Measurements from ENCODE around the gene SMIM24. TPM values are rescaled to one million over a fixed set of nuclear protein-coding genes. Genes with fewer than 3 reads are reported as not detected.

SMIM24 gene
- total RNA-seq, 1 donor from 2014 or later = not detected

DNA sequence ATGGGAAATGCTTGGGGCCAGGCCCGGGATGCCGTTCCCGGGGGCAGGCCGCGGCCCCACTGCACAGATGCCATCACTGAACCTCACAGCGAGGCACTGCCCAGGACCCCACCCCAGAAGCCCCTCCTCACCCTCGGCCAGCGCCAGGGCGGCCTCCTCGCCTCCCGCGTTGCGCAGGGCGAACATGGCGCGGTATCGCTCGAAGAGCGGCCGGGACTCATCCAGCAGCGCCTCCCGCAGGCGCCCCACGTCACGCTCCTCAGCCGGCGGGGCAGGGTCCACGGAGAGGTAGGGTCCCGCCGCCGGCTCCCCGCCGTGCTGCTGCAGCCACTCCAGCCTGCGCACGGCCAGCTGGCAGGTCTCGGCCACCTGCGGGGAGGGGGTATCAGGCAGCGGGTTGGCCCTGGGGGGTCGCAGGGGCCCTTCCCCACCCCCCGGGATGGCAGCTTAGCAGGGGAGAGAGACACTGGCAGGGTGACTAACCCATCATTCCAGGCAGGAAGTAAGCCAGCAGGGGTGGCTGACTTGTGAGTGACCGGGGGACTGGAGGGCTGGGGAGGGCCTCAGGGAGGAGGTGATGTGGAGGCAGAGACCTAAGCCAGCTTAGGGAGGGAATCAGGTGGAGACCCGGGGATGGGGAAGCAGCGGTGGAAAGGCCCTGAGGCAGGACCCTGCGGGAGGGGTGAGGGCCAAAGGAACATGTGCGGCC is 12.0 kb upstream of the SMIM24 start:
- Histone ChIP-seq H3K4me1 (no peaks in the 10 kb centered on the region), H3K9me3 (no peaks in the 10 kb centered on the region), H3K27me3 (no peaks in the 10 kb centered on the region), H3K4me3 (no peak overlapping the region), H3K27ac (no peak overlapping the region), H3K36me3 (peaks cover 59 to 65% of the 10 kb centered on the region in 2 donors)
- DNase-seq (ENCODE audit: low spot score in 2 of 2) = no peak
- TF ChIP-seq, protein P1, sequence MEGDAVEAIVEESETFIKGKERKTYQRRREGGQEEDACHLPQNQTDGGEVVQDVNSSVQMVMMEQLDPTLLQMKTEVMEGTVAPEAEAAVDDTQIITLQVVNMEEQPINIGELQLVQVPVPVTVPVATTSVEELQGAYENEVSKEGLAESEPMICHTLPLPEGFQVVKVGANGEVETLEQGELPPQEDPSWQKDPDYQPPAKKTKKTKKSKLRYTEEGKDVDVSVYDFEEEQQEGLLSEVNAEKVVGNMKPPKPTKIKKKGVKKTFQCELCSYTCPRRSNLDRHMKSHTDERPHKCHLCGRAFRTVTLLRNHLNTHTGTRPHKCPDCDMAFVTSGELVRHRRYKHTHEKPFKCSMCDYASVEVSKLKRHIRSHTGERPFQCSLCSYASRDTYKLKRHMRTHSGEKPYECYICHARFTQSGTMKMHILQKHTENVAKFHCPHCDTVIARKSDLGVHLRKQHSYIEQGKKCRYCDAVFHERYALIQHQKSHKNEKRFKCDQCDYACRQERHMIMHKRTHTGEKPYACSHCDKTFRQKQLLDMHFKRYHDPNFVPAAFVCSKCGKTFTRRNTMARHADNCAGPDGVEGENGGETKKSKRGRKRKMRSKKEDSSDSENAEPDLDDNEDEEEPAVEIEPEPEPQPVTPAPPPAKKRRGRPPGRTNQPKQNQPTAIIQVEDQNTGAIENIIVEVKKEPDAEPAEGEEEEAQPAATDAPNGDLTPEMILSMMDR (IDR thresholded peaks at IDR 0.05) = no peak
- intact Hi-C loops (cut with DNase I) = no loop called here

DNA sequence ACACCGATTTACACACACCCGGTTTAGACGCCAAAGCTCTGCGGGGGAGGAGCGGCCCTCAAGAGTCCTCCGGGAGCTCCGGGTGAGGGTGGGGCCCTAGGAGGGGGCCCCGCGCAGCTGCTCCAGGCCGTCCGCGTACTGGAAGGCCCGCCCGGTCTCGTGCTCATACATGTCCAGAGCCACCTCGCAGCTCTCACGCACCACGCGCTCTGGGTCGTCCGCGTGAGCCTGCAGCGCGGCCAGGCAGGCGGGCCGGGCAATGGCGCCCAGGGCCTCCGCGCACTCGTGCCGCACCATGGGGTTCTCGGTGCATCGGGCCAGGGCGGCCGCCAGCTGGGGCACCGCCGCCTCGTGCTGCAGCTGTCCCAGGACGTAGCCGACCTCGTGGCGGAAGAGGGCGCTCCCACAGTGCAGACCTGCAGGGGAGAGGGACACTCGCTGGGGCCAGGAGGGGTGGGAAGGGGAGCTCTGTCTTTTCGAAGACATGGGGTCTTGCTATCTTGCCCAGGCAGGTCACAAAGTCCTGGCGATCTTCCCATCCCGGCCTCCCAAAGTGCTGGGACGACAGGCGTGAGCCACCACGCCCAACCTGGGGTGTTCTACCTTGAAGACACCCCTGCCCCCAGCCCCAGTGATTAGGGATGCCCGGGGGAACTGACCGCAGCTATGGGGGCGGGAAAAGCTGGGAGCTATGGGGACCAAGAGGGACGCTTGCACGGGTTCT is 11.2 kb upstream of the SMIM24 start:
- Histone ChIP-seq H3K4me1 (no peaks in the 10 kb centered on the region), H3K27ac (no peak overlapping the region), H3K9me3 (no peaks in the 10 kb centered on the region), H3K27me3 (no peaks in the 10 kb centered on the region), H3K36me3 (peaks cover 58 to 62% of the 10 kb centered on the region in 2 donors), H3K4me3 (no peak overlapping the region)
- DNase-seq (ENCODE audit: low spot score in 2 of 2) = no peak
- TF ChIP-seq, protein P1 (IDR thresholded peaks at IDR 0.05) = no peak
- intact Hi-C loops (cut with DNase I) = no loop called here

DNA sequence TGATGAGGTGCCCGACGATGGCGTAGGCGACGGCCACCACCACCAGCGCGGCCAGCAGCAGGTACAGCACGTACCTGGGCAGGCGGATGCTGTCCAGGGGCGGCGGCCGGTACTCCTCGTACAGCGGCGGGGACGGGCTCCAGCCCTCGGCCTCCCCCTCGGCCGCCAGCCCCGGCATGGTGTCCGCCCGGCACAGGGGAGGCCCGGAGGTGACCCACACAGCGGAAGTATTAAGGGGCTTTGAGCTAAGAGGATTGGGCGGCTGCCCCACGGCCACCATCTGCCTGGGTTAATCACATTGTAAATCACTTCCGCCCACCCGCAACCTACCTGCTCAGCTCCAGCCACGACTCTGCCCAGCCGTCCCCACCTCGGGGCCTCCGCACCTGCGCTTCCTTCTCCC is 2.9 kb upstream of the SMIM24 start, which contains the start of gene SMIM44:
Gene SMIM44 (minus strand): TSS at position 216 of the 403 bp plus-strand sequence. CDS start 38 bp downstream, at position 178.
- H3K4me3 ChIP-seq = no peak within 1 kb of the TSS
- H3K27ac ChIP-seq = no peak within 1 kb of the TSS
- H3K4me1 ChIP-seq = no peaks in the 10 kb centered on the region
- TF ChIP-seq, protein P1 (IDR thresholded peaks at IDR 0.05) = no peak
- no peaks in the 10 kb centered on the region for H3K9me3 ChIP-seq
- no peaks in the 10 kb centered on the region for H3K36me3 ChIP-seq
- DNase-seq (ENCODE audit: low spot score in 2 of 2) = no peak
- H3K27me3 ChIP-seq = peaks cover 2% of the 10 kb centered on the region
- intact Hi-C loops (cut with DNase I) = no loop called here

DNA sequence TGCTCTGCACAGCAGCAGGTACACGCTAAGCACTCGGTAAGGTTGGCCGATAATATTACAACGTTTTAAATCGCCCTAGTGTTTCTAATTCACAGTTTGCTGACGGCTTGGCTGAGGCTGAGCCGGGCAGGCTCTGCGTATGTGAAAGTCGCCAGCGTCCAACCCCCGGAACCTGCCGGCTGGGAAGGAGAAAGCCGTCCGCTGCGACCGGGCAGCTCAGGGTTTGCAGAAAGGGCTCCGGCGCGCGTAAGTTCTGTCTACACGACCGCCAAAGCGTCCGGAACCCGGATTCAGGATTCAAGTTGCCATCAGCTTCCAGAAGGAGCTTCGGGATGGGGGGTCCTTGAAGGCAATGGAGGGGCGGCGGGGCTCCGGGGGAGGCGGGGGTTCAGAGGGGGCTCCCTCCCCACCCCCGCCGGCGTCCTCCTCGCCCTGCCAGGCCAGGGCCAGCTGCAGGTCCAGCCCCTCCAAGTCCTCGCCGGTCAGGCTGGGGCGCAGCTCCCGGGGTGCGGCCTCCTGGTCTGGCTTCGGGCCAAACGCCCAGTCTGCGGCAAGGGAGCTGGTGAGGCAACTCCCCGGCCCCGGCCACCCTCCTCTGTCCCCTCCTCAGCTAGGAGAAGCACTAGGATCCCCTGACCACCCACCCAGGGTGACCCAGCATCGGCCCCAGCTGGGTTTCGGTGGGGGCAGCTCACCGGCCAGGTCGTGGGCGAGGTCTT is 2.3 kb upstream of the SMIM24 start:
- H3K4me3 ChIP-seq = no peak overlapping the region
- no peak for DNase-seq (ENCODE audit: low spot score in 2 of 2)
- TF ChIP-seq, protein P1 (IDR thresholded peaks at IDR 0.05) = no peak
- H3K27me3 ChIP-seq = peaks cover 2% of the 10 kb centered on the region
- intact Hi-C loops (cut with DNase I) = no loop called here
- H3K27ac ChIP-seq = no peak overlapping the region
- no peaks in the 10 kb centered on the region for H3K4me1 ChIP-seq
- H3K36me3 ChIP-seq = no peaks in the 10 kb centered on the region
- H3K9me3 ChIP-seq = no peaks in the 10 kb centered on the region

DNA sequence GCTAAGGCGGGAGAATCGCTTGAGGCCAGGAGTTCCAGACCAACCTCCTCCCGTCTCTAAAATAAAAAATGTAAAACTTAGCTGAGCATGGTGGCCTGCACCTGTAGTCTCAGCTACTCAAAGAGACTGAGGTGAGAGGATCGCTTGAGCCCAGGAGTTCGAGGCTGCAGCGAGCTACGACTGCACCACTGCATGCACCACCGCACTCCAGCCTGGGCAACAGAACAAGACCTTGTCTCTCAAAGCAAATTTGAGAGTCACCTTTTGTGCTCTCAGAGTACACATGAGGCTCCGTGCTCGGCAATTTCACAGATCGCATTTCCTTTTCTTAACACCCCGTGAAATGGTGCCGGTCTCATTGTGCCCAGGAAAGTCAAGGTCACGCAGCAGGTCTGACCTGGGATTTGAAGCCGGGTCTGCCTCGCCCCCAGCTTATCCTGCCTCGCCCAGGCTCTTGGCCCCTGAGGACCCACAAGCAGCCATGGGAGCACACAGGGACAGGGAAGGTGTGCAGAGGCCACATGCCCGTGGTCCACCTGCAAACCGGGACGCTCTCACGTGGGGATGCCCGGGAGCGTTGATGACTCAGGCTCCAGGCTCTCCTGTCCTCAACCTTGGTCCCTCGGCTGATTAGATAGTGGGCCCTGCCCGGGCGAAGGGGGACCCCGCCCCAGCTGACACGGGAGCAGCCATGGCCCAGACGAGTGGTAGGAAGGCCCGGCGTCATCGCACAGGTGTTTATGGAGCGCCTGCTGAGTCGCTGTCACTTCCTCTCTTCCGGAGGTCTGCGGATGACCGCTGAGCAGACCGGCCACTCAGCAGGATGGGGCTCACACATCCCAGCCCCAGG is 1.1 kb upstream of the SMIM24 start:
- H3K9me3 ChIP-seq = no peaks in the 10 kb centered on the region
- intact Hi-C loops (cut with DNase I) = no loop called here
- no peak overlapping the region for H3K27ac ChIP-seq
- H3K4me3 ChIP-seq = no peak overlapping the region
- H3K4me1 ChIP-seq = no peaks in the 10 kb centered on the region
- H3K36me3 ChIP-seq = no peaks in the 10 kb centered on the region
- no peak for DNase-seq (ENCODE audit: low spot score in 2 of 2)
- TF ChIP-seq, protein P1 (IDR thresholded peaks at IDR 0.05) = no peak
- H3K27me3 ChIP-seq = peaks cover 2% of the 10 kb centered on the region
